Panc1 (cell line): ENCODE measurements around the gene PLA1A.

Source experiments
- TF ChIP-seq, protein P1 (sequence below): fragments of 450-650 bp; IDR thresholded peaks from 2 replicates; pipeline ENCODE4 v1.5.1; 2017; ENCODE audit warnings: mild to moderate bottlenecking
- TF ChIP-seq, protein P2 (sequence below), 2 experiments: IDR thresholded peaks; 2 replicates each; pipeline ENCODE4 v1.6.1; 2011 to 2012; ENCODE audit warnings: low read depth in 2 of 2, control low read depth in 1 of 2, low read length in 1 of 2, mild to moderate bottlenecking in 1 of 2, moderate library complexity in 1 of 2; ENCODE audit not compliant: insufficient read depth in 1 of 2

DNA sequence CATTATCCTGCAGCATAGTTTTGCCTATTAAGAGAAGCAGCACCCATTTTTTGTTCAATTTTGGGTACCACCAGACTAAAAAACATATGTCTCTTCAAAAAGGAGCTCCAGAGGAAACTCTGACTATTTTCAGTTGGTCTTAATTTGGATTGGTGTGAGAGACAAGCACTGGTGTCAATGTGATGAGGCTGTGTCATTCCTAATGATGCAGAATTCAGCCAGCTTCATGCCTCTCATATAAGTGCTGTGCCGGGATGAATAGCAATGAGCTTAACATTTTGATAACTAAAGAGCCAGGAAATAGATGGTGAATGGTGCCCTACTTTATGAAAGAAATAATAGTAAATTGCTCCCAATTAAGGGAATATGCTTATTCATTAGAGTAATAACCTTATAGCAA is 46.8 kb downstream of the PLA1A start:
- TF ChIP-seq, protein P1, sequence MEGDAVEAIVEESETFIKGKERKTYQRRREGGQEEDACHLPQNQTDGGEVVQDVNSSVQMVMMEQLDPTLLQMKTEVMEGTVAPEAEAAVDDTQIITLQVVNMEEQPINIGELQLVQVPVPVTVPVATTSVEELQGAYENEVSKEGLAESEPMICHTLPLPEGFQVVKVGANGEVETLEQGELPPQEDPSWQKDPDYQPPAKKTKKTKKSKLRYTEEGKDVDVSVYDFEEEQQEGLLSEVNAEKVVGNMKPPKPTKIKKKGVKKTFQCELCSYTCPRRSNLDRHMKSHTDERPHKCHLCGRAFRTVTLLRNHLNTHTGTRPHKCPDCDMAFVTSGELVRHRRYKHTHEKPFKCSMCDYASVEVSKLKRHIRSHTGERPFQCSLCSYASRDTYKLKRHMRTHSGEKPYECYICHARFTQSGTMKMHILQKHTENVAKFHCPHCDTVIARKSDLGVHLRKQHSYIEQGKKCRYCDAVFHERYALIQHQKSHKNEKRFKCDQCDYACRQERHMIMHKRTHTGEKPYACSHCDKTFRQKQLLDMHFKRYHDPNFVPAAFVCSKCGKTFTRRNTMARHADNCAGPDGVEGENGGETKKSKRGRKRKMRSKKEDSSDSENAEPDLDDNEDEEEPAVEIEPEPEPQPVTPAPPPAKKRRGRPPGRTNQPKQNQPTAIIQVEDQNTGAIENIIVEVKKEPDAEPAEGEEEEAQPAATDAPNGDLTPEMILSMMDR, result no peak
- TF ChIP-seq, protein P2, sequence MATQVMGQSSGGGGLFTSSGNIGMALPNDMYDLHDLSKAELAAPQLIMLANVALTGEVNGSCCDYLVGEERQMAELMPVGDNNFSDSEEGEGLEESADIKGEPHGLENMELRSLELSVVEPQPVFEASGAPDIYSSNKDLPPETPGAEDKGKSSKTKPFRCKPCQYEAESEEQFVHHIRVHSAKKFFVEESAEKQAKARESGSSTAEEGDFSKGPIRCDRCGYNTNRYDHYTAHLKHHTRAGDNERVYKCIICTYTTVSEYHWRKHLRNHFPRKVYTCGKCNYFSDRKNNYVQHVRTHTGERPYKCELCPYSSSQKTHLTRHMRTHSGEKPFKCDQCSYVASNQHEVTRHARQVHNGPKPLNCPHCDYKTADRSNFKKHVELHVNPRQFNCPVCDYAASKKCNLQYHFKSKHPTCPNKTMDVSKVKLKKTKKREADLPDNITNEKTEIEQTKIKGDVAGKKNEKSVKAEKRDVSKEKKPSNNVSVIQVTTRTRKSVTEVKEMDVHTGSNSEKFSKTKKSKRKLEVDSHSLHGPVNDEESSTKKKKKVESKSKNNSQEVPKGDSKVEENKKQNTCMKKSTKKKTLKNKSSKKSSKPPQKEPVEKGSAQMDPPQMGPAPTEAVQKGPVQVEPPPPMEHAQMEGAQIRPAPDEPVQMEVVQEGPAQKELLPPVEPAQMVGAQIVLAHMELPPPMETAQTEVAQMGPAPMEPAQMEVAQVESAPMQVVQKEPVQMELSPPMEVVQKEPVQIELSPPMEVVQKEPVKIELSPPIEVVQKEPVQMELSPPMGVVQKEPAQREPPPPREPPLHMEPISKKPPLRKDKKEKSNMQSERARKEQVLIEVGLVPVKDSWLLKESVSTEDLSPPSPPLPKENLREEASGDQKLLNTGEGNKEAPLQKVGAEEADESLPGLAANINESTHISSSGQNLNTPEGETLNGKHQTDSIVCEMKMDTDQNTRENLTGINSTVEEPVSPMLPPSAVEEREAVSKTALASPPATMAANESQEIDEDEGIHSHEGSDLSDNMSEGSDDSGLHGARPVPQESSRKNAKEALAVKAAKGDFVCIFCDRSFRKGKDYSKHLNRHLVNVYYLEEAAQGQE (IDR thresholded peaks at IDR 0.05; ENCODE audit: insufficient read depth in 1 of 2, low read depth in 2 of 2, low read length in 1 of 2), result no peak
